ENCODE data around the gene ST3GAL4.
A peak's percentile ranks its signal among the peaks of the same experiment; 100 is the strongest.

ST3GAL4 gene

GRCh38 chr11:126438272-126438671 is 82.8 kb downstream of the ST3GAL4 start:
- no peak overlapping the region for H3K27ac ChIP-seq
- no peak for TF ChIP-seq CTCF (conservative IDR thresholded peaks at IDR 0.05)
- TF ChIP-seq ZFX (IDR thresholded peaks at IDR 0.05): no peak

GRCh38 chr11:126438691-126439090 is 83.2 kb downstream of the ST3GAL4 start:
- no peak overlapping the region for H3K27ac ChIP-seq

GRCh38 chr11:126440276-126440675 is 84.8 kb downstream of the ST3GAL4 start:
- no peak overlapping the region for H3K27ac ChIP-seq
- TF ChIP-seq ZFX (IDR thresholded peaks at IDR 0.05) (no peak), CTCF (conservative IDR thresholded peaks at IDR 0.05) (no peak)

More at GRCh38 chr11:126438691-126439090, 83.2 kb downstream of the ST3GAL4 start:
- no peak for TF ChIP-seq CTCF (conservative IDR thresholded peaks at IDR 0.05)
- no peak for TF ChIP-seq ZFX (IDR thresholded peaks at IDR 0.05)

GRCh38 chr11:126440792-126441514 is 85.5 kb downstream of the ST3GAL4 start:
- no peak overlapping the region for H3K27ac ChIP-seq
- TF ChIP-seq CTCF (conservative IDR thresholded peaks at IDR 0.05): peak; percentile 93
- no peak for TF ChIP-seq ZFX (IDR thresholded peaks at IDR 0.05)

- no peak overlapping the region for H3K27ac ChIP-seq
- TF ChIP-seq ZFX (IDR thresholded peaks at IDR 0.05) (no peak), CTCF (conservative IDR thresholded peaks at IDR 0.05) (no peak)
Measured at GRCh38 chr11:126443120-126443519, 87.6 kb downstream of the ST3GAL4 start.

GRCh38 chr11:126444072-126444471 is 88.6 kb downstream of the ST3GAL4 start:
- TF ChIP-seq CTCF (conservative IDR thresholded peaks at IDR 0.05) (no peak), ZFX (IDR thresholded peaks at IDR 0.05) (no peak)
- no peak overlapping the region for H3K27ac ChIP-seq

- no peak overlapping the region for H3K27ac ChIP-seq
- TF ChIP-seq ZFX (IDR thresholded peaks at IDR 0.05): no peak
- no peak for TF ChIP-seq CTCF (conservative IDR thresholded peaks at IDR 0.05)
Measured at GRCh38 chr11:126446581-126446980, 91.1 kb downstream of the ST3GAL4 start.
